Left kidney (tissue), 2 donors: ENCODE measurements around the gene GAS5. TPM values are rescaled to one million over a fixed set of nuclear protein-coding genes. Genes with fewer than 3 reads are reported as not detected.
A peak's percentile ranks its signal among the peaks of the same experiment; 100 is the strongest.
"Not testable (repeated sequence)": the region's sequence is repeated elsewhere in the genome, so short reads cannot be mapped to it uniquely, and the experiment has no call there.

Experiments used
- DNase-seq: peaks from one replicate; pipeline ENCODE4 v3.0.0-alpha.2; 2013
- polyA plus RNA-seq: library from polyadenylated mRNA; unstranded; fragments of 120-200 nt; gene quantifications from one replicate; pipeline ENCODE4 v1.2.1, GENCODE V29; 2013; ENCODE audit not compliant: insufficient read length

Gene GAS5
- polyA plus RNA-seq, 1 donor = 612 TPM

DNA sequence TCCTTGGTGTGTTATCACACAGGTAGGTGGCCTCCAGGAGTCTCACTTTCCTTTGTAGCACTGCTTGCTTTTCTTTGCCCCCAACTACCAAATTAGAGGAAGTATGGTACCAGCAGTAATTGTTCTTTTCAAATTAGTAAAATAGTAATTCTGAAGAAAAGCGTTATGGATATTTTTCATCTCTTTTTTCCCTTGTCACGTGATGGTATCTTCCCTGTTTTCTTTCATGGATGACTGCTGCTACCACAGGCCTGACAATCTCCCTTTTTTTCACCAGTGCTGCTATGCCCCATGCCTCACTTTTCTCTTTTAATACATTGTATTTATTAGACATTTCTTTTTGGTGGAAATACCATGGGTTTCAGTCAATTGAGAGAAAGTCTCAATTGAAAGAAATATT is 3.7 kb upstream of the GAS5 start:
- DNase-seq = no peak

DNA sequence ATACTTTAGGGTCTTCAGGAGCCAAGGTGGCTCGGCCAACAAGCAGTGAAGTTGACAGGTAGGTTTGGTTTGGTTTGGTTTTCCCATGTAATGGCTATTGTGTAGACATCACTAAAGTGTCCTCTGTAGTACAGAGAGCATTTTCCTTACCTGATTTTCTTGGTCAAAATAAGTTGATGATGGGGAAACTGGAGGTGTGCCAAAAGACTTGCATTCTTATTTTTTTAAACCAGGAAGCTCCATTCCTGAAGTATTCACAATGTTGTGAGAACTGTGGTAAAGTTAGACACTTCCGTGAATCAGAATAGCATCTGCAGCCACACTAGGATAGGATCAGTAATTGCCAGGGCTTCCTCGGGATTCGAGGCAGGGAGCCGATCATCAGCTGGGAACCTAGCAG is 3.3 kb upstream of the GAS5 start:
- DNase-seq = no peak

DNA sequence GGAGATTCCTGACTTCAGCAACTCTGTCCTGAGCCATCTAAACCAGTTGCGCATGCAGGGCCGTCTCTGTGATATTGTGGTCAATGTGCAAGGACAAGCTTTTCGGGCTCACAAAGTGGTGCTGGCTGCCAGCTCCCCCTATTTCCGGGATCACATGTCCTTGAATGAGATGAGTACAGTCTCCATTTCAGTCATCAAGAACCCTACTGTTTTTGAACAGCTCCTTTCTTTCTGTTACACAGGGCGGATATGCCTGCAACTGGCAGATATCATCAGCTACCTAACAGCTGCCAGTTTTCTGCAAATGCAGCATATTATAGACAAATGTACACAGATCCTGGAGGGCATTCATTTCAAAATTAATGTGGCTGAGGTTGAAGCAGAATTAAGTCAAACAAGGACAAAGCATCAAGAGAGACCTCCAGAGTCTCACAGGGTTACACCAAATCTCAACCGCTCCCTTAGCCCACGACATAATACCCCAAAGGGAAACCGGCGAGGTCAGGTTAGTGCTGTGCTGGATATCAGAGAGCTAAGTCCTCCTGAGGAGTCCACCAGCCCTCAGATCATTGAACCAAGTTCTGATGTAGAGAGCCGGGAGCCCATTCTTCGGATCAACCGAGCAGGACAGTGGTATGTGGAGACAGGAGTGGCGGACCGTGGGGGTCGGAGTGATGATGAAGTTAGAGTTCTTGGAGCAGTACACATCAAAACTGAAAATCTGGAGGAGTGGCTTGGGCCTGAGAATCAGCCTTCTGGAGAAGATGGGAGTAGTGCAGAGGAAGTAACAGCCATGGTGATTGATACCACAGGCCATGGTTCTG is 2.7 kb upstream of the GAS5 start:
- no peak for DNase-seq

DNA sequence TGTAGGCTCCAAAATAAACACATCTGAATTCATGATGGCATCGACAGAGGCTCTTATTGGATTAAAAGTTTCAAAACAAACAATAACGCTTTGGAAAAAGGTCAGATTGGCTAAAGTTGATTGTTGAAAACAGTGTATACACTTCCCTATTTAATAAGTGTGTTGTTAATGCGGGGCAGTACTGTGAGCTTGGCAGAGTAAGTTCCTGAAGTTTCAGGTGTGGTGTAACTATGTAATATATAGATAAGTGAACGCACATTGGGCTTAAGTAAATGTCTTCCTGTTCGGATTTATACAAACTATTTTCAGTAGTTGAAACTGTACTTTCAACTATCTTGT is 1.2 kb upstream of the GAS5 start:
- DNase-seq = no peak

DNA sequence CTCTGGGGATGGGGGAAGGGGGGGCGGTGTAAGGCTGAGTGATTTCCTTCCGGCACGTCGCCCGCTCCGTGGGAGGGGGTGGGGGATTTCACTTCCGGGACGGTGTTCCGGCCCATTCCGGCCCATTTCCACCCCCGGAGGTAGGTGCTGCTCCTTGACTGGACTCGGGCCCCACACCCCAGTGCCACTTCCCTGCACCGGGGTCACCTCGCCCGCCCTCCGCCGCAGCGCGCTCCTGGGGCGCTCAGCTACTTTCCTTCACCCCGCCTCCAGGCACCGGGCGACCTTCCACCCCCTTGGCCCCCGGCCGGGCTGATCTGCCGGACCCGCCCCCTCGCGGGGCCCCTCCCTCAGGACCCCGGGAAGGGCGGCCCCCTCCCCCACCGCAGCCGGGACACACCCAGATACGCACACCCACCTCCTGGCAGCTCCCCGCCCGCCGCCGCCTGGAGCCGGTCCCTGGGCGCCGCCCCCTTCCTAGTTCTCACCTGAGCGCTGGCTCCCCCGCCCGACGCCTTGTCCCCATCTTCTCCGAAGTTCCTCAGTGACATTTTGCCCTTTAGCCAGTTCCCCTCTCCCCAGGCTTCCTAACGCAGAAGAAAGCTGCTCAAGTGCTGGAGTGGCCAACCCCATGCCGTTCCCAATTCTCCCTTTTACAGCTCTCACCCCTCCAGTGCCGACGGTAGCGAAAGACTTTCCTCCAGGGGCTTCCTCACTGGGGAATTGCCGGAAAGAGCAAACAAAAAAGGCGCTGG is 654 bp upstream of the GAS5 start, which contains the start of gene ZBTB37:
ZBTB37 (plus strand) TSS at position 115 of the 755 bp plus-strand sequence. CDS start 1,846 bp downstream, outside the sequence.
- DNase-seq = peak; percentile 81

DNA sequence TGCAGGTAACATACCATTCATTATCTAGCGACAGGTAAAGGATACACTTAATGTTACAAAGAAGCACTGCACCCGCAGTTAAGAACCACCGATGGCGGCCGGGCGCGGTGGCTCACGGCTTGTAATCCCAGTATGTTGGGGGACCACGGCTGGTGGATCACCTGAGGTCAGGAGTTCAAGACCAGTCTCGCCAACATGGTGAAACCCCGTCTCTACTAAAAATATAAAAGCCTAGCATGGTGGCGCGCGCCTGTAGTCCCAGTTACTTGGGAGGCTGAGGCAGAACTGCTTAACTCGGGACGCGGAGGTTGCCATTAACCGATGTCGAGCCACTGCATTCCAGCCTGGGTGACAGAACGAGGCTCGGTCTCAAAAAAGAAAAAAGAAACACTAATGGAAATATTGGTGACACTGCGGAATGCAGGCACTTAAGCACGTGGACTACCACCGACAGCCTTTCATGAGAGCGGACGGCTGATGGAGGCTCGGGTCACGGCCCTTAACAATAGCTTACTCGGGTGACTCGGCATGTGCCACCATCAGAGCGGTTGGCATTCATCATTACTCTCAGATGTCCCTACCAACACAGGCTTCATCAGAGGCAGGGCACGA is 542 bp downstream of the GAS5 start:
- DNase-seq = no peak

DNA sequence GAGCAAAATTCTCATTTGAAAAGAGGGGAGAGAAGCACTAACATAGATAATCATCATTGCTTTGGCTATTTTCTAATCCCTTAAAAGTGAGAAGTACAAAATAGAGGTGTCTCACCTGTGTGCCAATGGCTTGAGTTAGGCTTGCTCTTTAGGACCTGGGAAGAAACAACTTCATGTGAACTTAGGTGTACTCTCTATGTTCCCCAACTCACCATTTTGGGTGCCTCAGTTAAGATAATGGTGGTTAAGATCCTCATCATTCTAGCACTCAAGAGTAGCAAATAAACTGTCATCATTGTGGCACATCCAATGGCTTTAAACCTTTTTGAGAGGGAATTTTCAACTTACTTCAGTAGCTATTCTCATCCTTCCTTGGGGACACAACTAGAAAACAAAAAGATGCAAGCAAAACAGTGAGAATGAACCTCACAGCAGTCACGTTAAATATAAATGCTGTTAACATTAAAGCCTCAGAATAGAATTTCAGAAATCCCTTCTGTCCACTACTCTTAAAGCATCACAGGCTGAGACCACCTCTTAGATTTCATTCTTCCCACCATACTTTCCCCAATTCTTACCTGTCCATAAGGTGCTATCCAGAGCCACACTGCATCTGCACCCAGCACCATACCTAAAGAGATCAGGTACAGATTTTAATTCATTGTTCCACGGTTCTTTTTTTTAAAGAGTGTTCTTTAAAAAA is 1.2 kb downstream of the GAS5 start:
- DNase-seq = no peak

DNA sequence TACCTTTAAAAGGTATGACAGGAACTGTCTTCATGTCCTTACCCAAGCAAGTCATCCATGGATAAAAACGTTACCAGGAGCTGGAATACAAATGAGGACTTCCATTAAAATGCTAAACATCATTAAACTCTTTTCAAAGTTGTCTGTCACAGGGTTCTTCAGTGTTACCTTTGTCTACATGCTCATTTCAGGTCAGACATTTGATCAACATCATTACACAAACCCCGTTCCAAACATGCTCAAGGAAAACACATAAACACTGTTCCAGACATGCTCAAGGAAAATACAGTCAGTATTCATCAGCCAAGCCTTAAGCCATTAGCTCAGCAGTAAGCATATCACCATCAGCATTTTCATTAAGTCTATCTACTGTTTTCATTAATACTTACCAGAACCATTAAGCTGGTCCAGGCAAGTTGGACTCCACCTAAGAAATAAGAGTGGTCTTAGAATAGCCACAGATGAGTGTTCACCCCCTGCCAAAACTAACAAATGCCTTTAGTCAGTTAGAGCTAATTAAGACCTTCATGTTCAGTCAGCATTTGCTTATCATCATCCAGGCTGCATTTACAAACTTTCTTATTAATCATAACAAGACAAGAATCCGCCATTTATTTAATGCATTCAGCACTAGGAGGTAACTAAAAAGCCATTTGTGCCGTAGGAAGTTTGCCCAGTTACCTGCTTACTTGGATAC is 2.2 kb downstream of the GAS5 start:
- DNase-seq = no peak

DNA sequence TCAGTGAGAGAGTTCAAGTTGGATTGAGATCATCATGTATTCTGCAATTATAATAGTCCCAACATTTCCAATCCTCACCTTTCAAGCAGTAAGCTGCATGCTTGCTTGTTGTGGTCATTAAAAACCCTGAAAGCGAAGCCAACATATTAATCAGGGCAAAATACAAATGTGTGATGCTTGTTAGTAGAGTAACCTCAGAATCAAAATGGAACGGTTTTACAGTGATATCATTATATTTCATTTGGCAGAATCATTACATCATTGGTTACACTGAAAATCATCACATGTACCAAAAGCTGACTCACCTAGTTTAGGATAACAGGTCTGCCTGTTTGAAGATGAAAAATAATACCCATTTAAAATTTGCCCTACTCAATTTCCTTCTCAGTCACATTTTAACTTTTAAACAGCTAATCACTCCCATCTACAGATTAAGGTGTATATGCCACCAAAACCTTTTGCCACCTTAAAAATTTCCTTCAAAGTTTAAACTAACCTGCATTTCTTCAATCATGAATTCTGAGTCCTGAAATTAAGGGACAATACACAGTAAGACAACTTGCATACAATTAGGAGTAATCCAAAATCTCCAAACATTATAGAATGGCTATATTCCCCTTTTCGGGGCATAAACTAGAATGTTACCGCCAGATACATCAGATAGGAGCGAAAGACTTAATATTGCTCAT is 3.5 kb downstream of the GAS5 start:
- DNase-seq = no peak

DNA sequence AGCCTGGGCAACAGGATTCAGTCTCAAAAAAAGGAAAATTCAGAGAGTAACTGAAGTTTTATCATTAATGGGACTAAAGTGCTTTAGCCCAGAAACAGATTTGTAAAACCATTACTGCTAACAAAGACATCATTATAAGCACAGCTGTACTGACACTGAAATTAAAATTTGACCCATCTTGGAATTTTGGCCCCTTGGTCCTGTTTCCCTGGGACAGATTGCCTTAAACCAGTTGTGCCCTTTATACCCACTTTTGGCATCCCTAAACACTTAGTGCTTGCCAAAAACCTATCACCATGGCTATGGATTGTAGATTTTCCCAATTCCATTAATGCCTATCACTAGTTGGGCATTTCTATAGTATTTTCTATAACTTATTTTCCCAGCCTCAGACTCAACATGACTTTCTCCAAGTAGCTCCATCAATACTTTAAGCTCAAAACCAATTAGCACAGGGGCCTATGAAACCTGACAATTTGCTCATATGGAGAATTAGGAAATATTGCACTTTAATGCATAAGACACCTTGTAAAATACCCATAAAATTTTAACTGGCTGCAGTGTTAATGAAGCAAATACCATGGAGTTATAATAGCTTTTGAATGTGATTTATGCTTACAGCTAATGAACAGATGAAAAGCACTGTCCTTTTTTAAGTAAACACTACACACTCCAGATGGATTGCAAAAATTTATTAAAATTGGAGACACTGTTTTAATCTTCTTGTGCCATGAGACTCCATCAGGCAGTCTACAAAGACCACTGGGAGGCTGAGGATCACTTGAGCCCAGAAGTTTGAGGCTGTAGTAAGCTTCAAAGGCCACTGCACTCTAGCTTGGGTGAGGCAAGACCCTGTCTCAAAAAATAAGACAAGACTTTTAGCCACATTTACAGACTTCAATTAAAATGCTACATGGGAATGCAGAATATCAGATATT is 4.3 kb downstream of the GAS5 start:
- no peak for DNase-seq

DNA sequence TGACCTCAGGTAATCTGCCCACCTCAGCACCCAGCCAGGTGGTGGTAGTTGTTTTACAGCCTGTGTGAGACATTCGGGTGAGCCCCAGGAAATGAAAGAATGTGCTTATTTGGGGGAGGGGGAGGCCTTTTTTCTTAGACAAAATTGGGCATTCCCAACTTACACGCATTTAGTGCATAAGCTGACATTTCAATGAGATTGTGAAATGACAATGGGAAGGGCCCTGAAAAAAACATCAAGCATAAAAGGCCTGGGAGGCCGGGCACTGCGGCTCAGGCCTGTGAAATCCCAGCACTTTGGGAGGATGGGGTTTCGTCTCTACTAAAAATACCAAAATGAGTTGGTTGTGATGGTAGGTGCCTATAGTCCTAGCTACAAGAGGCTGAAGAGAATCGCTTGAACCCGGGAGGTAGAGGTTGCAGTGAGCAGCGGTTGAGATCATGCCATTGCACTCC is 5.0 kb downstream of the GAS5 start:
- no peak for DNase-seq

DNA sequence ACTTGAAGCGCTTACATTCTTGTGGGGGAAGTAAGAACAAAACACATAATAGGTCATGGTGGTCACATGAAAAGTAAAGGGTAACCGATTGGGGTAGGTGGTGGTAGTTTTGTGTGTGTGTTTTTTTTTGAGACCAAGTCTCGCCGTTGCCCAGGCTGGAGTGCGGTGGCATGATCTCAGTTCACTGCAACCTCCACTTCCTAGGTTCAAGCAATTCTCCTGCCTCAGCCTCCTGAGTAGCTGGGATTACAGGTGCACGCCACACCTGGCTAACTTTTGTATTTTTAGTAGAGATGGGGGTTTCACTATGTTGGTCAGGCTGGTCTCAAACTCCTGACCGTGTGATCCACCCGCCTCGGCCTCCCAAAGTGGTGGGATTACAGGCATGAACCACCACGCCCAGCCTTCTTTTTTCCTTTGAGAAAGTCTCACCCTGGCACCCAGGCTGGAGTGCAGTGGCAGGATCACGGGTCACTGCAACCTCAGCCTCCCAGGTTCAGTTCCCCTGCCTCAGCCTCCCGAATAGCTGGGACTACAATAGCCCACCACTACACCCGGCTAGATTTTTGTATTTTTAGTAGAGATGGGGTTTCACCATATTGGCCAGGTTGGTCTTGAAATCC is 5.5 kb downstream of the GAS5 start:
- not testable (repeated sequence) for DNase-seq

DNA sequence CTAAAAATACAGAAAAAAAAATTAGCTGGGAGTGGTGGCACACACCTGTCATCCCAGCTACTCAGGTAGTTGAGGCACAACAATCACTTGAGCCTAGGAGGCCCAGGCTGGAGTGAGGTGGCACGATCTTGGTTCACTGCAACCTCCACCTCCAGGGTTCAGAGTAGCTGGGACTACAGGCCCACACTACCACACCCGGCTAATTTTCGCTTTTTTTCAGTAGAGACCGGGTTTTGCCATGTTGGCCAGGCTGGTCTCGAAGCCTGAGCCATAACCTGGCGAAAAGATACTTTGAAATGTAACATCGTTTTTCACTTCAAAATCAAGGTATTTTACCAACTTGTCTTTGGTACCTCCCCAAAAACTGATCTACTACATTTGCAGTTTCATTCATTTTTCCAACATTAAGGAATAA is 6.1 kb downstream of the GAS5 start:
- DNase-seq = no peak

DNA sequence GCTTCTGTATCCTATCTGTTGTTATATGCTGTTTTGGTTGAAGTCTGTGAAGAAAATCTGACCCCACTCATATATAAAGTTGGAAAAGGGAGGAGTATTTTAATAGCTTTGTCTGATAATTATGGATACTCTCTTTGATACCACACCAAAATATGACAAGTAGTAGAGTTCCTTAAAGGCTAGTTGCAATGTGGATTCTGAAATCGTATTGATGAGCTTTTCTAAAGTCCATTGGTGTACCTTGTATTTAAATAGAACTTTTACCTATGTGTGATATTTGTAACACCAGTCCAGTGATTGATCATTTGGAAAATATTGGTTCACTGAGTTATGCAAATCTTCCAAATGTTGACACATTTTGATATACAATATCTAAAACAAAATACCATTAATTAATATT is 7.7 kb downstream of the GAS5 start:
- DNase-seq = no peak

DNA sequence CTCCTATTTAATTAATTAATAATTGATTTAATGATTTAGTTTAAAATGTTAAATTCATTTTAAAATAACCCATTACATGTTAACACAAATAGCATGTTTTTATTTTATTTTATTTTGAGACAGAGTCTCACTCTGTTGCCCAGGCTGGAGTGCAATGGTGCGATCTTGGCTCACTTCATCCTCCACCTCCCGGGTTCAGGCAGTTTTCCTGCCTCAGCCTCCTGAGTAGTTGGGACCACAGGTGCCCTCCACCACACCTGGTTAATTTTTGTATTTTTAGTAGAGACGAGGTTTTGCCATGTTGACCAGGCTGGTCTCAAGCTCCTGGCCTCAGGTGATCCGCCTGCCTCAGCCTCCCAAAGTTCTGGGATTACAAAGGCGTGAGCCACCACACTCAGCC is 8.2 kb downstream of the GAS5 start:
- DNase-seq = not testable (repeated sequence)

DNA sequence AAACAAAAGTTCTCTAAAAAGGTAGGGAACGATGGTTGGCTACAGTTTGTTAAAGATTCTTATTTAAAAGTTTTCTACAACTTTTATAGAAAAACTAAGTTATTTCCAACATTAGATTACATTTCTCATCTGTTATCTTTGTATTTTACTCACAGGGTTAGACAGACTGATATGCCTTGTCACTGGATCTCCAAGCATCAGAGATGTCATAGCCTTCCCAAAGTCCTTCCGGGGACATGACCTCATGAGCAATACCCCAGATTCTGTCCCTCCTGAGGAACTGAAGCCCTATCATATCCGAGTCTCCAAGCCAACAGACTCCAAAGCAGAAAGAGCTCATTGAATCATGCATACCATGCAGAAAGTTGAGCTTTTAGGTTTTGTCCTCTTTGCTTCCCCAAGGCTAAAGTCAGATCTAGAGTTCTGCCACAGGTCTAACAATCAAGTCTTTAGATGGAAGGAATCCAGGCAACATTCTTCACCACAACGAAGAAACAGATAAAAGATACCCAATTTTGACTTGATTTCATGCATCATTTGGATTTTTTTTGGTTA is 10.3 kb downstream of the GAS5 start:
- no peak for DNase-seq

DNA sequence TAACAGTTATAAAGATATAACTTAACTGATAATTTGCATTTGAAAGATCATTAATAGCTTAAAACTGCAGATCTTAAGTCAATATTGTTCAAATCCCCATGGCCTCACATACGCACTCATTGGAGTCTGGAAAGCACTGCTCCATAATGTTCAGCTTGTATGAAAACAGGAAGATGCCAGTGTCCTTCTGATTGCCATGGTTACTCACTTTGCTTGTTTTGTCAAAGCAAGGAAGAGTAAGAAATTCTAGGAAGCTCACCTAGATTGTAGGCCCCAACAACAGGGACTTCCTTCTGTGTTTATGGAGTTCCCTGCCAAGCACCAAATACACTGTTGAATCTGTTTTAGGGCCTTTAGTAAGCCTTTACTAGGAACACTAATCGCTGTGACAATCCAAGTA is 10.9 kb downstream of the GAS5 start:
- DNase-seq = no peak

DNA sequence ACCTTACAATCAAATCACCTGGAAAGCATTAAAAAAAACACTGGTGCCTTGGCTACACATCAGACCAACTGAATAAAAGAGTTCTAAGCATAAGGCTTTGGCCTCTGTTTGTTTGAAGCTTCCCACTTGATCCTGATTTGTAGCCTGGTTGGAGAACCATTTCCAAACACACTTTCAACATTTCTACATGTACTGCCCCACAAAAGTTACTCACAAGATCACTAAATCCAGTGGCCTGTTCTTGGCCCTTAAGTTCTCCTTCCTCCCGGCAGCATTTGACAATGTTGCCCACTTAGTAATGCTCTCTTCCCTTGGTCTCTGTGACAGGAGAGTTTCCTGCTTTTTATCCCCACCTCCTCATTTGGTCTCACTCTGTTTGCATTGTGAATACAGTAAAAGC is 11.8 kb downstream of the GAS5 start:
- no peak for DNase-seq

DNA sequence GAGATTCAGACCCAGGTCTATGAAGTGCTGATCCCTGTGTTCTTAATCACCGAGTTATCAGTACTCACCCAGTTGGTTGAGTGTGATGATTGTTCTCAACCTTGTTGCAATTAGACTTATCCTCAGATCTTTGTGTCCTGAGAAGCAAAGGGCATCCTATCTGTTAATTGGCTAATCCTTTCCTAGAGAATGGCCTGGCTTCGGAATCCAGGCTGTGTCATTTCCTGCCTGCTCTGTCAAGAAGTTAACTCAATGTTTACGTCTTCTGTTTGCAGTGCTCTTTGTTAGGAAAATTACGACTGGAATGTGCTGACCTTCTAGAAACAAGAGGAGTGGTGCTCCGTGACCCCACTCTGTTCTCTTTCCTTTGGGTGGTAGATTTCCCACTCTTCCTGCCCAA is 14.7 kb downstream of the GAS5 start:
- DNase-seq = no peak
